H1 (cell line): ENCODE data around the gene ERCC3. TPM values are rescaled to one million over a fixed set of nuclear protein-coding genes. Genes with fewer than 3 reads are reported as not detected.
A peak's percentile ranks its signal among the peaks of the same experiment; 100 is the strongest.

Source experiments
- CTCF ChIA-PET: fragments of 300-600 bp; sonication (Branson Sonifier 250); formaldehyde crosslinking; loops from one replicate; lab custom pipeline; 2021; ENCODE audit not compliant: partially characterized antibody; lab: Charles Lee
- POLR2A ChIA-PET: fragments of 300-600 bp; sonication (Branson Sonifier 250); formaldehyde crosslinking; loops from one replicate; lab custom pipeline; 2021; ENCODE audit warnings: inconsistent platforms; ENCODE audit not compliant: partially characterized antibody; lab: Charles Lee
- DNase-seq, 2 experiments: peaks; one replicate each; pipeline versions ENCODE4 v3.0.0 to v3.0.0-alpha.2; 2010 to 2022; ENCODE audit warnings: low spot score in 2 of 2, low read depth in 1 of 2, mixed read lengths in 1 of 2
- FAIRE-seq: peaks from 2 replicates; lab custom pipeline; 2011; peaks lifted over from hg19 to GRCh38; lab: Jason Lieb, UNC
- H2AFZ ChIP-seq: 2 replicates; pipeline ENCODE4 v1.8.1; 2012; ENCODE audit warnings: low read length, inconsistent platforms
- H2AK5ac ChIP-seq: 2 replicates; pipeline ENCODE4 v1.6.1; 2013; ENCODE audit warnings: low read depth, low read length
- H2BK120ac ChIP-seq: replicated peaks from 2 replicates; pipeline ENCODE3; 2013; ENCODE audit warnings: low read depth, low read length, inconsistent platforms
- H2BK12ac ChIP-seq: 2 replicates; pipeline ENCODE4 v1.6.1; 2013; ENCODE audit warnings: low read depth, low read length
- H2BK15ac ChIP-seq: 2 replicates; pipeline ENCODE4 v1.6.1; 2013; ENCODE audit warnings: low read length
- H2BK20ac ChIP-seq: 2 replicates; pipeline ENCODE4 v1.6.1; 2013; ENCODE audit warnings: low read length
- H2BK5ac ChIP-seq: 2 replicates; pipeline ENCODE4 v1.6.1; 2013; ENCODE audit warnings: low read depth, low read length
- H3K14ac ChIP-seq: 2 replicates; pipeline ENCODE4 v1.6.1; 2013; ENCODE audit warnings: inconsistent platforms; ENCODE audit not compliant: insufficient read length
- H3K18ac ChIP-seq: 2 replicates; pipeline ENCODE4 v1.6.1; 2013; ENCODE audit warnings: low read length; ENCODE audit errors: extremely low read depth
- H3K23ac ChIP-seq: 2 replicates; pipeline ENCODE4 v1.6.1; 2013; ENCODE audit warnings: inconsistent platforms; ENCODE audit not compliant: insufficient read length
- H3K23me2 ChIP-seq: 2 replicates; pipeline ENCODE4 v1.6.1; 2013; ENCODE audit warnings: low read depth, low read length
- H3K27ac ChIP-seq: 2 replicates; pipeline ENCODE4 v1.6.1; 2011; ENCODE audit warnings: low read depth, low read length, inconsistent platforms
- H3K27me3 ChIP-seq, 4 experiments: replicated peaks in 1 of 4; 1 replicate in 1 of 4; 2 replicates in 3 of 4; pipeline versions ENCODE4 v1.6.1 to v1.8.1; 2011 to 2013; ENCODE audit warnings: low read length in 3 of 4, mild to moderate bottlenecking in 3 of 4, inconsistent platforms in 2 of 4, mixed read lengths in 2 of 4, moderate library complexity in 1 of 4; ENCODE audit not compliant: control insufficient read depth in 3 of 4, insufficient read depth in 3 of 4; ENCODE audit errors: extremely low read depth in 1 of 4
- H3K36me3 ChIP-seq, 4 experiments: 2 replicates each; pipeline versions ENCODE4 v1.6.1 to v1.8.1; 2011 to 2013; ENCODE audit warnings: mild to moderate bottlenecking in 4 of 4, low read length in 3 of 4, moderate library complexity in 2 of 4, control low read depth in 1 of 4, inconsistent platforms in 1 of 4; ENCODE audit not compliant: insufficient read depth in 4 of 4, control insufficient read depth in 2 of 4
- H3K4ac ChIP-seq: replicated peaks from 2 replicates; pipeline ENCODE3; 2013; ENCODE audit warnings: low read length, low read depth, mixed read lengths, inconsistent platforms; ENCODE audit not compliant: insufficient read length
- H3K4me1 ChIP-seq, 4 experiments: replicated peaks in 1 of 4; 1 replicate in 1 of 4; 2 replicates in 3 of 4; pipeline versions ENCODE4 v1.6.1 to v1.8.1; 2011 to 2013; ENCODE audit warnings: low read length in 3 of 4, inconsistent platforms in 2 of 4, mixed read lengths in 1 of 4; ENCODE audit not compliant: insufficient read depth in 4 of 4, control insufficient read depth in 3 of 4
- H3K4me2 ChIP-seq, 2 experiments: 2 replicates each; pipeline versions ENCODE4 v1.6.1 to v1.8.1; 2011 to 2013; ENCODE audit warnings: low read depth in 2 of 2, low read length in 2 of 2, control low read depth in 1 of 2, inconsistent platforms in 1 of 2, mild to moderate bottlenecking in 1 of 2; ENCODE audit not compliant: insufficient read depth in 1 of 2
- H3K4me3 ChIP-seq, 4 experiments: fragments of 200-600, 300-600 bp in 1 of 4; sonication (generic), shearing (Covaris generic), sonication (Bioruptor Twin) in 1 of 4; 2 replicates each; pipeline versions ENCODE4 v1.5.1 to v1.8.1; 2011 to 2016; ENCODE audit warnings: low read length in 4 of 4, low read depth in 3 of 4, control low read depth in 2 of 4, inconsistent platforms in 2 of 4, mild to moderate bottlenecking in 2 of 4, mixed read lengths in 1 of 4, moderate library complexity in 1 of 4; ENCODE audit not compliant: insufficient read depth in 2 of 4; ENCODE audit errors: extremely low read depth in 1 of 4
- H3K56ac ChIP-seq: replicated peaks from 2 replicates; pipeline ENCODE3; 2013; ENCODE audit warnings: low read depth, mild to moderate bottlenecking, mixed read lengths, low read length, inconsistent platforms; ENCODE audit not compliant: insufficient read length
- H3K79me1 ChIP-seq: 2 replicates; pipeline ENCODE4 v1.6.1; 2013; ENCODE audit warnings: low read depth, low read length, control low read depth
- H3K79me2 ChIP-seq, 2 experiments: 2 replicates each; pipeline versions ENCODE4 v1.6.1 to v1.8.1; 2012 to 2013; ENCODE audit warnings: low read length in 2 of 2, mild to moderate bottlenecking in 2 of 2, inconsistent platforms in 1 of 2; ENCODE audit not compliant: insufficient read depth in 2 of 2, control insufficient read depth in 1 of 2
- H3K9ac ChIP-seq, 4 experiments: replicated peaks in 1 of 4; 1 replicate in 1 of 4; 2 replicates in 3 of 4; pipeline versions ENCODE4 v1.6.1 to v1.8.1; 2011 to 2013; ENCODE audit warnings: low read depth in 3 of 4, low read length in 3 of 4, control low read depth in 2 of 4, mild to moderate bottlenecking in 2 of 4, moderate library complexity in 2 of 4, inconsistent platforms in 1 of 4; ENCODE audit errors: extremely low read depth in 1 of 4
- H3K9me3 ChIP-seq, 2 experiments: 2 replicates each; pipeline versions ENCODE4 v1.6.1 to v1.8.1; 2012 to 2013; ENCODE audit warnings: mild to moderate bottlenecking in 2 of 2, moderate library complexity in 2 of 2, control low read depth in 1 of 2, inconsistent platforms in 1 of 2, low read depth in 1 of 2, low read length in 1 of 2, mixed read lengths in 1 of 2; ENCODE audit not compliant: insufficient read depth in 2 of 2
- H4K20me1 ChIP-seq, 2 experiments: replicated peaks in 1 of 2; 2 replicates each; pipeline versions ENCODE3 to v1.8.1; 2011 to 2013; ENCODE audit warnings: inconsistent platforms in 2 of 2, low read length in 2 of 2, mild to moderate bottlenecking in 1 of 2; ENCODE audit not compliant: insufficient read depth in 2 of 2, control insufficient read depth in 1 of 2
- H4K5ac ChIP-seq: 2 replicates; pipeline ENCODE4 v1.6.1; 2013; ENCODE audit warnings: low read length, low read depth, mixed read lengths, inconsistent platforms; ENCODE audit not compliant: insufficient read length
- H4K8ac ChIP-seq: 2 replicates; pipeline ENCODE4 v1.8.0; 2013; ENCODE audit warnings: mild to moderate bottlenecking, moderate library complexity, low read length, inconsistent platforms; ENCODE audit not compliant: insufficient read depth; ENCODE audit errors: extremely low read depth
- H4K91ac ChIP-seq: replicated peaks from 2 replicates; pipeline ENCODE3; 2013; ENCODE audit warnings: low read length, mixed read lengths, inconsistent platforms; ENCODE audit not compliant: insufficient read length
- ASH2L ChIP-seq: fragments of 200-600, 300-600 bp; sonication (generic); IDR thresholded peaks from one replicate; pipeline ENCODE4 v1.7.1; 2017; ENCODE audit warnings: low read length
- CBX8 ChIP-seq: fragments of 300-800, 300-1000 bp; sonication (generic); IDR thresholded peaks from 2 replicates; pipeline ENCODE4 v1.7.1; 2016; ENCODE audit warnings: low read depth, low read length, borderline replicate concordance
- CHD1 ChIP-seq: IDR thresholded peaks from 2 replicates; pipeline ENCODE4 v1.6.1; 2012; ENCODE audit warnings: low read depth, low read length, improper control_type of control experiment
- CTBP2 ChIP-seq: IDR thresholded peaks from 2 replicates; pipeline ENCODE4 v1.7.0; 2011; ENCODE audit warnings: borderline replicate concordance, mild to moderate bottlenecking, moderate library complexity, mixed read lengths, low read length; ENCODE audit not compliant: insufficient read depth, insufficient read length
- EZH2 ChIP-seq: fragments of 200-600 bp; sonication (generic); IDR thresholded peaks from 2 replicates; pipeline ENCODE4 v1.7.1; 2012; ENCODE audit warnings: low read depth, mild to moderate bottlenecking, moderate library complexity, low read length, inconsistent platforms; ENCODE audit not compliant: severe bottlenecking
- JUND ChIP-seq: IDR thresholded peaks from 2 replicates; pipeline ENCODE4 v1.6.1; 2011; ENCODE audit warnings: mild to moderate bottlenecking, improper control_type of control experiment, low read length
- RBBP5 ChIP-seq: IDR thresholded peaks from 2 replicates; pipeline ENCODE4 v1.7.1; 2012; ENCODE audit warnings: low read depth, mild to moderate bottlenecking, inconsistent platforms, low read length, moderate library complexity, borderline replicate concordance
- SAP30 ChIP-seq: fragments of 300-600 bp; sonication (generic); IDR thresholded peaks from 2 replicates; pipeline ENCODE4 v1.7.1; 2012; ENCODE audit warnings: low read length, moderate library complexity, mild to moderate bottlenecking, inconsistent platforms; ENCODE audit not compliant: insufficient read depth, insufficient replicate concordance
- SIX5 ChIP-seq: IDR thresholded peaks from 2 replicates; pipeline ENCODE4 v1.6.1; 2011; ENCODE audit warnings: mild to moderate bottlenecking, low read depth, low read length
- WGBS, 2 experiments: shearing (Covaris generic) in 1 of 2; methylation state at CpG; one replicate each; pipeline versions ENCODE4 v1.1.6 to v1.1.7; 2013 to 2015; ENCODE audit warnings: low lambda C conversion rate in 2 of 2, mixed read lengths in 2 of 2, inconsistent platforms in 1 of 2, low coverage in 1 of 2, missing lambda C conversion rate in 1 of 2; ENCODE audit not compliant: insufficient replicate concordance in 2 of 2, insufficient coverage in 1 of 2, insufficient read length in 1 of 2; ENCODE audit errors: extremely low coverage in 1 of 2, missing lambda C conversion rate in 1 of 2; 5-methylcytosine and 5-hydroxymethylcytosine counted together
- polyA plus RNA-seq, 7 experiments: library from polyadenylated mRNA; depleted of rRNA in 3 of 7; stranded (reverse) in 5 of 7; unstranded in 2 of 7; fragments of >200 nt in 5 of 7; fragments of 200-250 nt in 2 of 7; gene quantifications; 1 replicate in 5 of 7; 2 replicates in 1 of 7; 4 replicates in 1 of 7; pipeline versions ENCODE4 v1.2.1 to v1.2.3, GENCODE V29; 2011 to 2013; ENCODE audit warnings: missing spikeins in 2 of 7, mixed read lengths in 2 of 7
- total RNA-seq: library from RNA; stranded (reverse); fragmentation: NEBNext Ultra II Directional; extraction: Animal tissue kit (Norgen Biotek cat#: 25700); gene quantifications from 2 replicates; pipeline ENCODE4 v1.2.1, GENCODE V29; 2021
- TF ChIP-seq, protein P1 (sequence below): IDR thresholded peaks from 2 replicates; pipeline ENCODE4 v1.6.1; 2012; ENCODE audit warnings: inconsistent platforms

The ERCC3 gene
- total and polyA plus RNA-seq, 2 of the 8 experiments (the other 6 are each of a cell fraction or from before 2014, with no cell fraction given), result 41.8 to 48.9 TPM

DNA sequence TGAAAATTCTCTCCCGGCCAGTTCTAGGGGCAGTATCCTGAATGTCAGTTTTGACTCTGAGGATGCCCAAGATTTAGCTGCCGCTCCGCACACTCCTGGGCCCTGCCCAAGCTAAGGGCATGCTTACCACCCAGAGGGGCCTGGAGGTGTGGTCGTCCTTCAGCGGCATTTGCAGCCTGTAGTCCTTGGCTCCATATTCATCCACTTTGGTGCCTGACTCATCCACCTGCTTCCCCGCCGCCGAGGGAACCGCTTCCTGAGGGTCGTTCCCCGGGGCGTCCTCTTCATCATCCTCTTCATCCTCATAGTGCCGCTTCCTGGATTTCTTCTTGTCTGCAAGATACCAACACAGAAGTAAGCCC lies 577 bp downstream of the ERCC3 start:
- POLR2A ChIA-PET, result interaction anchor here (0.7 to 2.5 kb wide), 17 partner anchors 9 to 409 kb away, joined by 3 to 14 read pairs (median 3); no protein-coding TSS in a partner anchor
- H2AFZ ChIP-seq, result no peak overlapping the region
- no peak for TF ChIP-seq CBX8
- TF ChIP-seq CTBP2, result no peak
- no peak for TF ChIP-seq ASH2L
- TF ChIP-seq, protein P1, sequence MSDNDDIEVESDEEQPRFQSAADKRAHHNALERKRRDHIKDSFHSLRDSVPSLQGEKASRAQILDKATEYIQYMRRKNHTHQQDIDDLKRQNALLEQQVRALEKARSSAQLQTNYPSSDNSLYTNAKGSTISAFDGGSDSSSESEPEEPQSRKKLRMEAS, result no peak
- TF ChIP-seq CHD1, result no peak
- TF ChIP-seq SIX5, result no peak
- no peak for TF ChIP-seq SAP30
- TF ChIP-seq RBBP5, result no peak
- TF ChIP-seq EZH2, result no peak
- TF ChIP-seq JUND, result no peak

More for the DNA sequence above, 577 bp downstream of the ERCC3 start:
- Histone ChIP-seq H2BK120ac (no peak overlapping the region), H3K56ac (peak overlapping the region; percentile 59), H3K4me2 (peak overlapping the region; percentile 66 to 92), H3K23me2 (peaks cover 4% of the 10 kb centered on the region), H2BK5ac (no peak overlapping the region), H3K4me3 (peak overlapping the region; percentile 57 to 87 (median 78)), H4K91ac (peak overlapping the region; percentile 84), H3K9me3 (no peaks in the 10 kb centered on the region), H2AK5ac (no peak overlapping the region), H2BK12ac (no peak overlapping the region), H3K79me1 (peaks cover 3% of the 10 kb centered on the region; the same call in 1 of the 2 replicates), H3K27ac (no peak overlapping the region), H3K36me3 (peaks cover 18 to 41% (median 37%) of the 10 kb centered on the region in 4 experiments), H3K23ac (no peak overlapping the region), H3K9ac (peak overlapping the region; percentile 66 to 90 (median 79); a peak in 6 of 7 replicates), H4K5ac (peak overlapping the region; percentile 1), H3K14ac (no peak overlapping the region), H4K8ac (peak overlapping the region; percentile 97; the same call in 1 of the 2 replicates), H2BK15ac (no peak overlapping the region), H3K27me3 (no peaks in the 10 kb centered on the region), H3K4ac (no peak overlapping the region), H2BK20ac (no peak overlapping the region), H3K18ac (no peak overlapping the region), H3K4me1 (peaks cover 0 to 4% (median 4%) of the 10 kb centered on the region in 4 experiments; a peak in 4 of 7 replicates), H3K79me2 (peaks cover 0 to 13% of the 10 kb centered on the region in 2 experiments; a peak in 2 of 4 replicates), H4K20me1 (peaks cover 0 to 3% of the 10 kb centered on the region in 2 experiments)
- DNase-seq (no peak), FAIRE-seq (no peak)
- WGBS, 2 experiments, result 25% methylated on average over 12 of the region's 13 CpGs; no CpG with 5 or more reads in 1 of the 2 experiments
- CTCF ChIA-PET, result interaction anchor here (0.5 to 2.8 kb wide), 13 partner anchors 12 to 229 kb away, joined by 3 to 10 read pairs (median 4); no protein-coding TSS in a partner anchor
